HEK293 (cell line): Measurements from ENCODE around the gene OPRM1.

Source experiments
- CTCF ChIA-PET: fragments of 350-600 bp; formaldehyde crosslinking; extraction: SDS; loops from one replicate; lab custom pipeline; 2021; ENCODE audit warnings: antibody characterized with exemption; lab: Yijun Ruan, JAX
- POLR2A ChIA-PET: fragments of 300-600 bp; formaldehyde crosslinking; extraction: SDS; loops from one replicate; lab custom pipeline; 2020; ENCODE audit warnings: antibody characterized with exemption, inconsistent platforms; lab: Yijun Ruan, JAX
- H3K27ac ChIP-seq: fragments of 200-500 bp; sonication (Bioruptor generic); 2 replicates; pipeline ENCODE4 v1.5.1; 2014; ENCODE audit warnings: low read depth, low read length, control low read depth, inconsistent platforms; ENCODE audit errors: extremely low read depth
- H3K36me3 ChIP-seq, 2 experiments: fragments of 200-500 bp in 1 of 2; sonication (Bioruptor generic) in 1 of 2; 1 replicate in 1 of 2; 2 replicates in 1 of 2; pipeline ENCODE4 v1.5.1; 2014 to 2017; ENCODE audit warnings: inconsistent platforms in 2 of 2, low read length in 2 of 2; ENCODE audit not compliant: control insufficient read depth in 2 of 2, insufficient read depth in 1 of 2
- H3K4me1 ChIP-seq: fragments of 200-500 bp; sonication (Bioruptor generic); 2 replicates; pipeline ENCODE4 v1.5.1; 2014; ENCODE audit warnings: mild to moderate bottlenecking, low read length, inconsistent platforms; ENCODE audit not compliant: control insufficient read depth, insufficient read depth
- H3K4me3 ChIP-seq: 2 replicates; pipeline ENCODE4 v1.5.1; 2011; ENCODE audit warnings: low read depth, mild to moderate bottlenecking, control low read depth, low read length, moderate library complexity
- H3K9me3 ChIP-seq: fragments of 200-500 bp; sonication (Bioruptor generic); 2 replicates; pipeline ENCODE4 v1.5.1; 2014; ENCODE audit warnings: low read depth, low read length, inconsistent platforms; ENCODE audit not compliant: control insufficient read depth, insufficient read depth
- KLF1 ChIP-seq: fragments of 450-650 bp; formaldehyde crosslinking; IDR thresholded peaks from 2 replicates; pipeline ENCODE4 v1.5.1; 2016; ENCODE audit warnings: missing biosample characterization, missing genetic modification characterization
- KLF10 ChIP-seq: fragments of 450-650 bp; IDR thresholded peaks from 2 replicates; pipeline ENCODE4 v1.5.1; 2018; ENCODE audit warnings: missing biosample characterization, mild to moderate bottlenecking, missing genetic modification characterization
- ZFHX2 ChIP-seq: fragments of 450-650 bp; formaldehyde crosslinking; conservative IDR thresholded peaks from 2 replicates; pipeline ENCODE4 v1.5.1; 2016; ENCODE audit warnings: missing biosample characterization, missing genetic modification characterization
- ZNF10 ChIP-seq: fragments of 450-650 bp; formaldehyde crosslinking; IDR thresholded peaks from 2 replicates; pipeline ENCODE4 v1.5.1; 2017; ENCODE audit warnings: missing biosample characterization, missing genetic modification characterization
- ZNF223 ChIP-seq: fragments of 450-650 bp; formaldehyde crosslinking; IDR thresholded peaks from 2 replicates; pipeline ENCODE4 v1.5.1; 2016; ENCODE audit warnings: missing biosample characterization, missing genetic modification characterization
- ZNF341 ChIP-seq: fragments of 450-650 bp; formaldehyde crosslinking; IDR thresholded peaks from 2 replicates; pipeline ENCODE4; 2016; ENCODE audit warnings: low read depth, missing biosample characterization, missing genetic modification characterization
- ZNF350 ChIP-seq: fragments of 450-650 bp; formaldehyde crosslinking; IDR thresholded peaks from 2 replicates; pipeline ENCODE4 v1.5.0; 2017; ENCODE audit warnings: missing biosample characterization, mild to moderate bottlenecking, missing genetic modification characterization
- ZNF366 ChIP-seq: fragments of 450-650 bp; formaldehyde crosslinking; conservative IDR thresholded peaks from 2 replicates; pipeline ENCODE4 v1.5.1; 2016; ENCODE audit warnings: missing biosample characterization, missing genetic modification characterization
- ZNF404 ChIP-seq: fragments of 450-650 bp; formaldehyde crosslinking; IDR thresholded peaks from 2 replicates; pipeline ENCODE4 v1.5.1; 2017; ENCODE audit warnings: missing biosample characterization, missing genetic modification characterization
- ZNF416 ChIP-seq: fragments of 450-650 bp; formaldehyde crosslinking; IDR thresholded peaks from 2 replicates; pipeline ENCODE4 v1.5.1; 2016; ENCODE audit warnings: missing biosample characterization, missing genetic modification characterization
- ZNF623 ChIP-seq: fragments of 450-650 bp; formaldehyde crosslinking; IDR thresholded peaks from 2 replicates; pipeline ENCODE4 v1.5.1; 2016; ENCODE audit warnings: missing biosample characterization, missing genetic modification characterization
- ZNF654 ChIP-seq: fragments of 450-650 bp; formaldehyde crosslinking; IDR thresholded peaks from 2 replicates; pipeline ENCODE4 v1.5.1; 2016; ENCODE audit warnings: low read depth, missing biosample characterization, missing genetic modification characterization
- TF ChIP-seq, protein P1 (sequence below): fragments of 450-650 bp; formaldehyde crosslinking; optimal IDR thresholded peaks from 2 replicates; pipeline ENCODE3; 2016; ENCODE audit warnings: missing biosample characterization, mild to moderate bottlenecking, missing genetic modification characterization
- TF ChIP-seq, protein P2 (sequence below): fragments of 450-650 bp; formaldehyde crosslinking; conservative IDR thresholded peaks from 2 replicates; pipeline ENCODE4 v1.5.1; 2016; ENCODE audit warnings: low read depth, missing biosample characterization, missing genetic modification characterization
- TF ChIP-seq, protein P3 (sequence below): fragments of 450-650 bp; formaldehyde crosslinking; IDR thresholded peaks from 2 replicates; pipeline ENCODE4 v1.5.1; 2016; ENCODE audit warnings: missing biosample characterization, missing genetic modification characterization
- TF ChIP-seq, protein P4 (sequence below): fragments of 450-650 bp; formaldehyde crosslinking; IDR thresholded peaks from 2 replicates; pipeline ENCODE4 v1.5.1; 2016; ENCODE audit warnings: missing biosample characterization, missing genetic modification characterization

OPRM1 gene

DNA sequence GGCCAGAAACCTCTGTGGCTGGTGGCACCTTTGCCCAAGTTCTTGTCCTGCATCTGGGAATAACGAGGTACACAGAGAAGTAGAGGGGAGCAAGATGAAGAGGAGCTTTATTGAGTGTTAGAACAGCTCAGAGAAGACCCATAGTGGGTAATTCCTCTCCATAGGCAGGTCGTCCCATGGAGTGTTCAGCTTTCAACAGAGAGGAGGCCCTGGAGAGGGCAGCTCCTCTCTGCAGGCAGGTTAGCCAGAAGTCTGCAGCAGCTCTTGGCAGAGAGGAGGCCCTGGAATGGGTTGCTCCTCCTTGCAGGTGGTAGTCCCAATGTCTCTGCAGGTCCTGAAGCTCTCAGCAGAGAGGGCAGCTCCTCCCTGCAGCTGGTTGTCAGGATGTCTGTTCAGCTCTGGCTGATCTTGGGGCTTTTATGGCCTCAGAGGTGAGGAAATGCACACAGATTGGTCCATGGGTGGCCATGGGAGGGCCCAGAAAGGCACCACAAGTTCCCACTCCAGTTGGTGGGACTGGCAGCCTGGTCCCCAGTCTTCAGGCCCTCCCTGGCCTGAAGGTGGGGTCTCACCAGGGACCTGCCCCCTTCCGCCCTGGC is 228.6 kb downstream of the OPRM1 start:
- ChIA-PET POLR2A (no interaction called here), CTCF (interaction anchor here (2.4 kb wide), 1 partner anchor 9 kb away, joined by 14 read pairs; no protein-coding TSS in a partner anchor)
- Histone ChIP-seq H3K27ac (no peak overlapping the region), H3K4me1 (no peaks in the 10 kb centered on the region), H3K4me3 (no peak overlapping the region), H3K36me3 (no peaks in the 10 kb centered on the region), H3K9me3 (no peaks in the 10 kb centered on the region)
- no peak for TF ChIP-seq ZNF404 (tag by site-specific recombination)
- TF ChIP-seq ZFHX2 (tag by site-specific recombination) = no peak
- no peak for TF ChIP-seq ZNF416 (tag by site-specific recombination)
- TF ChIP-seq ZNF623 (tag by site-specific recombination) = no peak
- TF ChIP-seq, protein P1, sequence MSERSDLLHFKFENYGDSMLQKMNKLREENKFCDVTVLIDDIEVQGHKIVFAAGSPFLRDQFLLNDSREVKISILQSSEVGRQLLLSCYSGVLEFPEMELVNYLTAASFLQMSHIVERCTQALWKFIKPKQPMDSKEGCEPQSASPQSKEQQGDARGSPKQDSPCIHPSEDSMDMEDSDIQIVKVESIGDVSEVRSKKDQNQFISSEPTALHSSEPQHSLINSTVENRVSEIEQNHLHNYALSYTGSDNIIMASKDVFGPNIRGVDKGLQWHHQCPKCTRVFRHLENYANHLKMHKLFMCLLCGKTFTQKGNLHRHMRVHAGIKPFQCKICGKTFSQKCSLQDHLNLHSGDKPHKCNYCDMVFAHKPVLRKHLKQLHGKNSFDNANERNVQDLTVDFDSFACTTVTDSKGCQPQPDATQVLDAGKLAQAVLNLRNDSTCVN (tag by site-specific recombination) = no peak
- TF ChIP-seq, protein P2, sequence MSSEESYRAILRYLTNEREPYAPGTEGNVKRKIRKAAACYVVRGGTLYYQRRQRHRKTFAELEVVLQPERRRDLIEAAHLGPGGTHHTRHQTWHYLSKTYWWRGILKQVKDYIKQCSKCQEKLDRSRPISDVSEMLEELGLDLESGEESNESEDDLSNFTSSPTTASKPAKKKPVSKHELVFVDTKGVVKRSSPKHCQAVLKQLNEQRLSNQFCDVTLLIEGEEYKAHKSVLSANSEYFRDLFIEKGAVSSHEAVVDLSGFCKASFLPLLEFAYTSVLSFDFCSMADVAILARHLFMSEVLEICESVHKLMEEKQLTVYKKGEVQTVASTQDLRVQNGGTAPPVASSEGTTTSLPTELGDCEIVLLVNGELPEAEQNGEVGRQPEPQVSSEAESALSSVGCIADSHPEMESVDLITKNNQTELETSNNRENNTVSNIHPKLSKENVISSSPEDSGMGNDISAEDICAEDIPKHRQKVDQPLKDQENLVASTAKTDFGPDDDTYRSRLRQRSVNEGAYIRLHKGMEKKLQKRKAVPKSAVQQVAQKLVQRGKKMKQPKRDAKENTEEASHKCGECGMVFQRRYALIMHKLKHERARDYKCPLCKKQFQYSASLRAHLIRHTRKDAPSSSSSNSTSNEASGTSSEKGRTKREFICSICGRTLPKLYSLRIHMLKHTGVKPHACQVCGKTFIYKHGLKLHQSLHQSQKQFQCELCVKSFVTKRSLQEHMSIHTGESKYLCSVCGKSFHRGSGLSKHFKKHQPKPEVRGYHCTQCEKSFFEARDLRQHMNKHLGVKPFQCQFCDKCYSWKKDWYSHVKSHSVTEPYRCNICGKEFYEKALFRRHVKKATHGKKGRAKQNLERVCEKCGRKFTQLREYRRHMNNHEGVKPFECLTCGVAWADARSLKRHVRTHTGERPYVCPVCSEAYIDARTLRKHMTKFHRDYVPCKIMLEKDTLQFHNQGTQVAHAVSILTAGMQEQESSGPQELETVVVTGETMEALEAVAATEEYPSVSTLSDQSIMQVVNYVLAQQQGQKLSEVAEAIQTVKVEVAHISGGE (tag by site-specific recombination) = no peak
- TF ChIP-seq KLF1 = no peak
- no peak for TF ChIP-seq ZNF10 (tag by site-specific recombination)

DNA sequence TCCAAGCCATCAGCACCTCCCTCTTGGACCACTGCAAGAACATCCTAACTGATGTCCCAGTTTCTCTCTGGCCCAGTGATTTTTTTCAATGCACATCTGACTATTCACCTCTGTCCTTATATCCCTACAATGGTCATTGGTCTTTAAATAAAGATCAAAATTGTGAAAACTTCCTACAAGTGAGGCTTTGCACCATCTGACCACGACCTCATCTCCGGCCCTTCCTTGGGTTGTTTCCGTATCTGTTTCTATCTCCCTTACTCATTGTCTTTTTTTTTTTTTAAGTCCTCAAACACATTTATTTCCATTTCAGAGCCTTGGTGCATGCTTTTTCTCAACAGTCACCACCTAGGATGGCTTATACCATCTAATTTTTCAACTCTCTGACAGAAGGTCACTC is 229.4 kb downstream of the OPRM1 start:
- TF ChIP-seq ZNF350 (no peak), ZNF654 (tag by site-specific recombination) (no peak), KLF10 (tag by site-specific recombination) (no peak), ZNF341 (tag by site-specific recombination) (no peak), ZNF366 (tag by site-specific recombination) (no peak), ZNF223 (no peak)
- TF ChIP-seq, protein P3, sequence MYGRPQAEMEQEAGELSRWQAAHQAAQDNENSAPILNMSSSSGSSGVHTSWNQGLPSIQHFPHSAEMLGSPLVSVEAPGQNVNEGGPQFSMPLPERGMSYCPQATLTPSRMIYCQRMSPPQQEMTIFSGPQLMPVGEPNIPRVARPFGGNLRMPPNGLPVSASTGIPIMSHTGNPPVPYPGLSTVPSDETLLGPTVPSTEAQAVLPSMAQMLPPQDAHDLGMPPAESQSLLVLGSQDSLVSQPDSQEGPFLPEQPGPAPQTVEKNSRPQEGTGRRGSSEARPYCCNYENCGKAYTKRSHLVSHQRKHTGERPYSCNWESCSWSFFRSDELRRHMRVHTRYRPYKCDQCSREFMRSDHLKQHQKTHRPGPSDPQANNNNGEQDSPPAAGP = no peak
- TF ChIP-seq, protein P4, sequence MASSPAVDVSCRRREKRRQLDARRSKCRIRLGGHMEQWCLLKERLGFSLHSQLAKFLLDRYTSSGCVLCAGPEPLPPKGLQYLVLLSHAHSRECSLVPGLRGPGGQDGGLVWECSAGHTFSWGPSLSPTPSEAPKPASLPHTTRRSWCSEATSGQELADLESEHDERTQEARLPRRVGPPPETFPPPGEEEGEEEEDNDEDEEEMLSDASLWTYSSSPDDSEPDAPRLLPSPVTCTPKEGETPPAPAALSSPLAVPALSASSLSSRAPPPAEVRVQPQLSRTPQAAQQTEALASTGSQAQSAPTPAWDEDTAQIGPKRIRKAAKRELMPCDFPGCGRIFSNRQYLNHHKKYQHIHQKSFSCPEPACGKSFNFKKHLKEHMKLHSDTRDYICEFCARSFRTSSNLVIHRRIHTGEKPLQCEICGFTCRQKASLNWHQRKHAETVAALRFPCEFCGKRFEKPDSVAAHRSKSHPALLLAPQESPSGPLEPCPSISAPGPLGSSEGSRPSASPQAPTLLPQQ = no peak
- TF ChIP-seq, all 188 proteins: peak for 0

More for the DNA sequence above, 229.4 kb downstream of the OPRM1 start:
- H3K9me3 ChIP-seq = no peaks in the 10 kb centered on the region
- ChIA-PET CTCF (no interaction called here), POLR2A (no interaction called here)
- H3K27ac ChIP-seq = no peak overlapping the region
- no peak overlapping the region for H3K4me3 ChIP-seq
- H3K4me1 ChIP-seq = no peaks in the 10 kb centered on the region
- no peaks in the 10 kb centered on the region for H3K36me3 ChIP-seq
